Measurements from ENCODE around the gene TRERF1.

The TRERF1 gene, protein sequence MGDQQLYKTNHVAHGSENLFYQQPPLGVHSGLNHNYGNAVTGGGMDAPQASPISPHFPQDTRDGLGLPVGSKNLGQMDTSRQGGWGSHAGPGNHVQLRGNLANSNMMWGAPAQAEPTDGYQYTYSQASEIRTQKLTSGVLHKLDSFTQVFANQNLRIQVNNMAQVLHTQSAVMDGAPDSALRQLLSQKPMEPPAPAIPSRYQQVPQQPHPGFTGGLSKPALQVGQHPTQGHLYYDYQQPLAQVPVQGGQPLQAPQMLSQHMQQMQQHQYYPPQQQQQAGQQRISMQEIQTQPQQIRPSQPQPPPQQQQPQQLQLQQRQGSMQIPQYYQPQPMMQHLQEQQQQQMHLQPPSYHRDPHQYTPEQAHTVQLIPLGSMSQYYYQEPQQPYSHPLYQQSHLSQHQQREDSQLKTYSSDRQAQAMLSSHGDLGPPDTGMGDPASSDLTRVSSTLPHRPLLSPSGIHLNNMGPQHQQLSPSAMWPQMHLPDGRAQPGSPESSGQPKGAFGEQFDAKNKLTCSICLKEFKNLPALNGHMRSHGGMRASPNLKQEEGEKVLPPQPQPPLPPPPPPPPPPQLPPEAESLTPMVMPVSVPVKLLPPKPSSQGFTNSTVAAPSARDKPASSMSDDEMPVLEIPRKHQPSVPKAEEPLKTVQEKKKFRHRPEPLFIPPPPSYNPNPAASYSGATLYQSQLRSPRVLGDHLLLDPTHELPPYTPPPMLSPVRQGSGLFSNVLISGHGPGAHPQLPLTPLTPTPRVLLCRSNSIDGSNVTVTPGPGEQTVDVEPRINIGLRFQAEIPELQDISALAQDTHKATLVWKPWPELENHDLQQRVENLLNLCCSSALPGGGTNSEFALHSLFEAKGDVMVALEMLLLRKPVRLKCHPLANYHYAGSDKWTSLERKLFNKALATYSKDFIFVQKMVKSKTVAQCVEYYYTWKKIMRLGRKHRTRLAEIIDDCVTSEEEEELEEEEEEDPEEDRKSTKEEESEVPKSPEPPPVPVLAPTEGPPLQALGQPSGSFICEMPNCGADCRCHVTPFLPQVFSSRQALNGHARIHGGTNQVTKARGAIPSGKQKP (N-terminal part only)

DNA sequence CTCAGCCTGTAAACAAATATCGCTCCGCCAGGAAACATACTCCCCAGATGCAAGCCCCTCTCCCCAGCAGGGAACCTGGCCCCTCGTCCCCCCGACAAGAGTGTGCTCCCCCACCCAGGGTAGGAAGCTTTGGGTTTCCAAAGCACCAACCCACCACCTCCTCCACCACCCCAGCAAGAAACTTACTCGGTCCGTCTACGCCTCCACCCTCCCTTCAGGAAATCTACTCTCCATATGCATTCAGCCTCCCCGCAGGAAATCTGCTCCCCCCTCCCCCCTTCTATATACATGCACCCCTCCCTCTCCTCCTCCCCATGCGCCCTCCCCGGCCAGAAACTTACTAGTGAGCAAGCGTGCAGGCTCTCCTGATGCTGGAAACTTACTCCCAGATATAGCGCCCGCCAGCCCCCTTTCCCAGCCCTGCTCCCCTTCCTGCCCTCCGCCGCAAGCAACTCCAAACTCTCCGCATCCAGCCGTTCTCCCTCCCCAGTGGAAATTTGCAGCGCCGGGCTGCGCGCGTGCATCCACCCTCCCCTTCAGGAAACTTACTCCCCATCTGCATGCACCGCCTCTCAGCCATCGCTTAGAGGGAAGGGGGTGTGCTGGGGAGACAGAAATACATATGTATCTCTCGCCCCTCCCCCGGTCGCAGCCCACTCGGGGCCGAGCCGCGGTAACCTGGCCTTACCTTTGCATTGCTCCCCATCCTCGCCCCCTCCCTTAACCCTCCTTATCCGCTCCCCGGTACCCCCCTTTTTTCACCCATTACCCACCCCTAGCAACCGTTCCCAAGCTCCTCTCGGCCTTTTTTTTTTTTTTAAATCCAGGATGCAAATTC lies at the start of gene TRERF1:
TSS of gene TRERF1 (minus strand) at position 594 of the 838 bp plus-strand sequence. CDS start 182,336 bp downstream, outside the sequence.
- Histone ChIP-seq H3K27me3 (ENCODE audit: control insufficient read depth in 2 of 2, insufficient read depth in 2 of 2, low read length in 2 of 2) (no peaks in the 10 kb centered on the region), H3K9me3 (ENCODE audit: control insufficient read depth in 2 of 2, low read length in 2 of 2) (no peaks in the 10 kb centered on the region), H3K9ac (ENCODE audit: low read depth in 1 of 2, low read length in 2 of 2) (peak within 1 kb of the TSS; percentile 70 to 75), H3K36me3 (ENCODE audit: control insufficient read depth in 2 of 2, insufficient read depth in 2 of 2, low read length in 2 of 2) (no peaks in the 10 kb centered on the region), H3K27ac (ENCODE audit: low read depth in 2 of 2, low read length in 2 of 2) (peak within 1 kb of the TSS; percentile 85 to 93), H3K4me1 (ENCODE audit: control insufficient read depth in 2 of 2, insufficient read depth in 2 of 2, low read length in 2 of 2) (peaks cover 15 to 23% of the 10 kb centered on the region in 2 donors), H3K4me3 (ENCODE audit: low read length in 2 of 2) (peak within 1 kb of the TSS; percentile 72 to 86)

DNA sequence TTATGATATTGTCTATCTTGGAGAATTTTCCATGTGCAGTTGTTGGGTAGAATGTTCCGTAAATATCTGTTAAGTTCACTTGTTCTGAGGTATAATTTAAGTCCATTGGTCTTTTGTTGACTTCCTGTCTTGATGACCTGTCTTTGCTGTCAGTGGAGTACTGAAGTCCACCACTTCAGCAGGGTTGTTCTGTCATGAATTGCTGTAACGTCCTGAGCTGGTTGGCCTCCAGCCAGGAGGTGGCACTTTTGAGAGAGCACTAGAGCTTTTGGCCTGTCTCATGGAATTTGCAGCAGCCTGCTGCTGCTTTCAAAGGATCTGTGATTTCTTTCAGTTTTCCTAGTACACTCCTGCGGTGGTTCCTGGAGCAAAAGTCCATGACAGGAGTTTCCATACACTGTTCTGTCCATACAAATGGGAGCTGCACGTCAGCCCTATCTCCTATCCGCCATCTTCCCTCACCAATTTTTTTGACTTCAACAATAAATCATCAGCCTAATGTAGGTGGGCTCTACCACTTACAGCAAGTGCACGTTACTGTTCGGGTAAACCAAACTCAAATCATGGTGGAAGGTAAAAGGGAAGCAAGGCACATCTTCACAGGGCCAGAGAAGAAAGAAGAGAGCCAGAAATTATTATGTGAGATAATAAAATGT lies 46.9 kb upstream of the TRERF1 start:
- no peak overlapping the region for H3K4me3 ChIP-seq (ENCODE audit: low read length in 2 of 2)
- H3K36me3 ChIP-seq (ENCODE audit: control insufficient read depth in 2 of 2, insufficient read depth in 2 of 2, low read length in 2 of 2): no peaks in the 10 kb centered on the region
- H3K9ac ChIP-seq (ENCODE audit: low read depth in 1 of 2, low read length in 2 of 2): no peak overlapping the region
- H3K27ac ChIP-seq (ENCODE audit: low read depth in 2 of 2, low read length in 2 of 2): no peak overlapping the region
- H3K27me3 ChIP-seq (ENCODE audit: control insufficient read depth in 2 of 2, insufficient read depth in 2 of 2, low read length in 2 of 2): no peaks in the 10 kb centered on the region
- H3K9me3 ChIP-seq (ENCODE audit: control insufficient read depth in 2 of 2, low read length in 2 of 2): no peaks in the 10 kb centered on the region
- no peaks in the 10 kb centered on the region for H3K4me1 ChIP-seq (ENCODE audit: control insufficient read depth in 2 of 2, insufficient read depth in 2 of 2, low read length in 2 of 2)

DNA sequence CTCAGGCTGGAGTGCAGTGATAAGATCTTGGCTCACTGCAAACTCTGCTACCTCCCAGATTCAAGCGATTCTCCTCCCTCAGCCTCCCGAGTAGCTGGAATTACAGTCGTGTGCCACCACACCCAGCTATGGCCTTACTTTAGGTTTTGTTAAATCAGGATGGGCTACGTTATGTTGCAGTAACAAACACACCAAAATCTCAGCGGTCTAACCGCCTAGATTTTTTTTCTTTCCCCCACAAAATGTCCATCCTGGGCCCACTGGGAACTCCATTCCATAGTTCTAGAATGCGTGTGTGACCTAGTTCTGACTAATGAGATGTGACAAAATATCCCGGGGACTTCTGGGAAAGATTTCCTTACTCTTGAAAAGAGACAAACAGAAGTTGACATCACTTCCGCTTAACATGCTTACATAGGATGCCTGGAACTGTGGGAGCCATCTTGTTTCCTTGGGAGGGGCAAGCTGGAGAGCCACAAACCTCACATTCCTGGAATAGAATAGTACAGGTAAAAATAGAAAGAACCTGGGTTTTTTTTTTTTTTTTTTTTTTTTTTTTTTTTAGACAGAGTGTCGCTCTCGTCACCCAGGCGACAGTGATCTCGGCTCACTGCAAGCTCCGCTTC lies 42.3 kb upstream of the TRERF1 start:
- Histone ChIP-seq H3K27ac (ENCODE audit: low read depth in 2 of 2, low read length in 2 of 2) (no peak overlapping the region), H3K4me3 (ENCODE audit: low read length in 2 of 2) (no peak overlapping the region), H3K27me3 (ENCODE audit: control insufficient read depth in 2 of 2, insufficient read depth in 2 of 2, low read length in 2 of 2) (no peaks in the 10 kb centered on the region)

DNA sequence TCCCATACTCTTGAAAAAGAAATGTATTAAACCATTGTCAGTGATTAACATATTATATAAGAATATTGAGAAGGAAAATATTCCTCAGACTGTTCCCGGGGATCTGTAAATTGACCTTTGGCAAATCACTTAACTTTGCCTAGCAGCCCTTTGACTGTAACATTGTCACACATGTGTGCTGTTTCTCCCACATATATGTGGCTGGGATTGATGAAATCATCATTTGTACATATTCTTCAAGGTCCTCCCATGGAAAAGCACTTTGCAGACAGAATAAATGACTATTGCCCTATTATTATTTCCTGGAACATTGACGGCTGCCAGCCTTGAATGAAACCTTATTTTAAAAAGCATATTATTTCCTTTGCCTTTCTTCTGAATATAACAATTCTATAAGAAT lies 36.4 kb upstream of the TRERF1 start:
- Histone ChIP-seq H3K4me1 (ENCODE audit: control insufficient read depth in 2 of 2, insufficient read depth in 2 of 2, low read length in 2 of 2) (no peaks in the 10 kb centered on the region), H3K4me3 (ENCODE audit: low read length in 2 of 2) (no peak overlapping the region), H3K9me3 (ENCODE audit: control insufficient read depth in 2 of 2, low read length in 2 of 2) (no peaks in the 10 kb centered on the region), H3K27ac (ENCODE audit: low read depth in 2 of 2, low read length in 2 of 2) (no peak overlapping the region), H3K9ac (ENCODE audit: low read depth in 1 of 2, low read length in 2 of 2) (no peak overlapping the region), H3K27me3 (ENCODE audit: control insufficient read depth in 2 of 2, insufficient read depth in 2 of 2, low read length in 2 of 2) (no peaks in the 10 kb centered on the region), H3K36me3 (ENCODE audit: control insufficient read depth in 2 of 2, insufficient read depth in 2 of 2, low read length in 2 of 2) (no peaks in the 10 kb centered on the region)

More for the DNA sequence above, 42.3 kb upstream of the TRERF1 start:
- Histone ChIP-seq H3K4me1 (ENCODE audit: control insufficient read depth in 2 of 2, insufficient read depth in 2 of 2, low read length in 2 of 2) (no peaks in the 10 kb centered on the region), H3K9me3 (ENCODE audit: control insufficient read depth in 2 of 2, low read length in 2 of 2) (no peaks in the 10 kb centered on the region), H3K36me3 (ENCODE audit: control insufficient read depth in 2 of 2, insufficient read depth in 2 of 2, low read length in 2 of 2) (no peaks in the 10 kb centered on the region), H3K9ac (ENCODE audit: low read depth in 1 of 2, low read length in 2 of 2) (no peak overlapping the region)

DNA sequence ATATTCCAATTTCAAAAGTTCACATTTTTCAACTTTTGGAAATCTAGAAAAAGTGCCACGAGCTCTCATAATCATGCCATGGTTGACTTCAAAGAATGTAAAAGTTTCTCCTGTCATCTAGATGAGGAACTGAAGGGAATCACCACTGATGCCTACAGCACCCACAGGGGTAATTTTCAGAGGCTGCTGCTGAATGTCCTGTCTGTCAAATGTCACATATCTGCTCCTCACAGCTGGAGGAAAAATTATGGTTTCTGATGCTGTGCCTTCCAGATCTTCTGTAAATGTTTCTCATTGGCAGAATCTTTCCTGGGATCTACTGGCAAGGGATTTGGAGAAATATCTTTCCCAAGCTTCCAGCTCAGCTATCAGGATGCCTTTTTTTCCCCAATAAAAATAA lies 32.5 kb upstream of the TRERF1 start:
- no peaks in the 10 kb centered on the region for H3K9me3 ChIP-seq (ENCODE audit: control insufficient read depth in 2 of 2, low read length in 2 of 2)
- no peak overlapping the region for H3K9ac ChIP-seq (ENCODE audit: low read depth in 1 of 2, low read length in 2 of 2)
- H3K4me1 ChIP-seq (ENCODE audit: control insufficient read depth in 2 of 2, insufficient read depth in 2 of 2, low read length in 2 of 2): no peaks in the 10 kb centered on the region
- H3K27ac ChIP-seq (ENCODE audit: low read depth in 2 of 2, low read length in 2 of 2): no peak overlapping the region
- no peaks in the 10 kb centered on the region for H3K36me3 ChIP-seq (ENCODE audit: control insufficient read depth in 2 of 2, insufficient read depth in 2 of 2, low read length in 2 of 2)
- H3K4me3 ChIP-seq (ENCODE audit: low read length in 2 of 2): no peak overlapping the region
- no peaks in the 10 kb centered on the region for H3K27me3 ChIP-seq (ENCODE audit: control insufficient read depth in 2 of 2, insufficient read depth in 2 of 2, low read length in 2 of 2)

DNA sequence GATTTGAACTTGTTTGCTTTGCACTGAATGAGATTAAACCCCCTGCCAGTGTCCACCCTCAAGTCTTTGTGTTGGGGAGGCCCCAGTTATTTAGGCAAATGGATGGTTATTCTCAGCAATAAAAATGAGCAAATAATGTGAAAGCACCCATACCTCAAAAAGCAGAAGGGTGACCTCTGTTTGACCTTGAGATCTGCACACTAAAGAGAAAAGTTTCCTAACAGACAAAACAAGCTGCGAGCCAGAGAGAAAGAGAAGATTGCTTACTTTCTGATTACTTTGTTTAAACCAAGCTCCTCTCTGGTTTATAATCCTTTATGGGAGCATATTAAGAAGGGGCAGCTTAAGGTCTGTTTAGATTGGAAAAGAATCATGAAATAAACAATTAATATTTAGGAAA lies 30.4 kb upstream of the TRERF1 start:
- no peak overlapping the region for H3K9ac ChIP-seq (ENCODE audit: low read depth in 1 of 2, low read length in 2 of 2)
- H3K9me3 ChIP-seq (ENCODE audit: control insufficient read depth in 2 of 2, low read length in 2 of 2): no peaks in the 10 kb centered on the region
- H3K27ac ChIP-seq (ENCODE audit: low read depth in 2 of 2, low read length in 2 of 2): no peak overlapping the region
- no peaks in the 10 kb centered on the region for H3K27me3 ChIP-seq (ENCODE audit: control insufficient read depth in 2 of 2, insufficient read depth in 2 of 2, low read length in 2 of 2)
- H3K4me1 ChIP-seq (ENCODE audit: control insufficient read depth in 2 of 2, insufficient read depth in 2 of 2, low read length in 2 of 2): no peaks in the 10 kb centered on the region
- no peak overlapping the region for H3K4me3 ChIP-seq (ENCODE audit: low read length in 2 of 2)
- H3K36me3 ChIP-seq (ENCODE audit: control insufficient read depth in 2 of 2, insufficient read depth in 2 of 2, low read length in 2 of 2): no peaks in the 10 kb centered on the region

DNA sequence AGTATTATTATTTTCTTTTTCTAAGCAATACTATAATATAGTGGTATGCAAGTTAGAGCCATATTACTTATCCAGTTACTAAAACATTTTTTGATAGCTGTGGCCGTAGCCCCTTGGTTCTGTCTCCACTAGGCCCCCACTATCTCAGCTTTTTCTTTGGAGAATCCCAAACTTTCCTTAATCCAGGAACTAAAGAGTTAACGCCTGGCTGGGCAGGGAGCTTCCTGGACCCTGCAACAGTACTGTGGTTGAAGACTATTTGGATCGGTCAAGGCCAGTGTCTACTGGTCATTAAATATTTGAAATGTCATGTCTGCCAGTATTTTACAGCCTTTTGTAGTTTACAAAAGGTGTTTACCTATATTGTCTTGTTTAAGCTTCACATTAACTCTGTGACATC lies 20.0 kb upstream of the TRERF1 start:
- no peaks in the 10 kb centered on the region for H3K4me1 ChIP-seq (ENCODE audit: control insufficient read depth in 2 of 2, insufficient read depth in 2 of 2, low read length in 2 of 2)
- H3K9ac ChIP-seq (ENCODE audit: low read depth in 1 of 2, low read length in 2 of 2): no peak overlapping the region
- no peak overlapping the region for H3K27ac ChIP-seq (ENCODE audit: low read depth in 2 of 2, low read length in 2 of 2)
- no peaks in the 10 kb centered on the region for H3K9me3 ChIP-seq (ENCODE audit: control insufficient read depth in 2 of 2, low read length in 2 of 2)
- H3K4me3 ChIP-seq (ENCODE audit: low read length in 2 of 2): no peak overlapping the region
- no peaks in the 10 kb centered on the region for H3K36me3 ChIP-seq (ENCODE audit: control insufficient read depth in 2 of 2, insufficient read depth in 2 of 2, low read length in 2 of 2)
- no peaks in the 10 kb centered on the region for H3K27me3 ChIP-seq (ENCODE audit: control insufficient read depth in 2 of 2, insufficient read depth in 2 of 2, low read length in 2 of 2)

DNA sequence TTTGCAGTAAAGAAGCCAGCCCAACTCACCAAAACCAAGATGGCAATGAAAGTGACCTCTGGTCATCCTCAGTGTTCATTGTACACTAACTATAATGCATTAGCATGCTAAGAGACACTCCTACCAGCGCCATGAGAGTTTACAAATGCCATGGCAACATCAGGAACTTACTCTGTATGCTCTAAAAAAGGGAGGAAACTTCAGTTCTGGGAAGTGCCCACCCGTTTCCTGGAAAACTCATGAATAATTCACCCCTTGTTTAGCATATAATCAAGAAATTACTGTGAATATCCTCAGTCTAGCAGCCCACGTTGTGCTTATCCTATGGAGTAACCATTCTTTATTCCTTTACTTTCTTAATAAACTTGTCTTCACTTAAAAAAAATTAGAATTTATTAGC lies 19.4 kb upstream of the TRERF1 start:
- Histone ChIP-seq H3K36me3 (ENCODE audit: control insufficient read depth in 2 of 2, insufficient read depth in 2 of 2, low read length in 2 of 2) (no peaks in the 10 kb centered on the region), H3K9me3 (ENCODE audit: control insufficient read depth in 2 of 2, low read length in 2 of 2) (no peaks in the 10 kb centered on the region), H3K4me3 (ENCODE audit: low read length in 2 of 2) (no peak overlapping the region), H3K9ac (ENCODE audit: low read depth in 1 of 2, low read length in 2 of 2) (no peak overlapping the region), H3K27ac (ENCODE audit: low read depth in 2 of 2, low read length in 2 of 2) (no peak overlapping the region), H3K4me1 (ENCODE audit: control insufficient read depth in 2 of 2, insufficient read depth in 2 of 2, low read length in 2 of 2) (no peaks in the 10 kb centered on the region), H3K27me3 (ENCODE audit: control insufficient read depth in 2 of 2, insufficient read depth in 2 of 2, low read length in 2 of 2) (no peaks in the 10 kb centered on the region)

DNA sequence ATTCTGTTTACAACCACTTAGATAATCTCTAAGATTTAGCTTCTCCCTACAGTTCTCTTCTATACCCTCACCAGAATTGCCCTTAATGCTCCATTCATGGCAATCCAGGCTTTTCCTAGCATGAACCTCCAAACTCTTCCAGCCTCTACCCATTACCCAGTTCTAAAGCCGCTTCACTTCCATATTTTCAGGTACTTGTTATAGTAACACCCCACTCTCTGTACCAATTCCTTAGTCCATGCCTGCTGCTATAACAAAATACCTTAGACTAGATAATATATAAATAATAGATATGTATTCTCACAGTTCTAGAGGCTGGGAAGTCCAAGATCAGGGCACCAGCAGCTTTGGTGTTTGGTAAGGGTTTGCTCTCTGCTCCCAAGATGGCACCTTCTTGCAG lies 16.5 kb upstream of the TRERF1 start:
- no peak overlapping the region for H3K9ac ChIP-seq (ENCODE audit: low read depth in 1 of 2, low read length in 2 of 2)
- no peaks in the 10 kb centered on the region for H3K9me3 ChIP-seq (ENCODE audit: control insufficient read depth in 2 of 2, low read length in 2 of 2)
- H3K27ac ChIP-seq (ENCODE audit: low read depth in 2 of 2, low read length in 2 of 2): no peak overlapping the region
- no peaks in the 10 kb centered on the region for H3K27me3 ChIP-seq (ENCODE audit: control insufficient read depth in 2 of 2, insufficient read depth in 2 of 2, low read length in 2 of 2)
- H3K4me3 ChIP-seq (ENCODE audit: low read length in 2 of 2): no peak overlapping the region
- H3K4me1 ChIP-seq (ENCODE audit: control insufficient read depth in 2 of 2, insufficient read depth in 2 of 2, low read length in 2 of 2): no peaks in the 10 kb centered on the region
- H3K36me3 ChIP-seq (ENCODE audit: control insufficient read depth in 2 of 2, insufficient read depth in 2 of 2, low read length in 2 of 2): no peaks in the 10 kb centered on the region
